PFSK-1 (cell line): ENCODE measurements around the gene AFTPH.

Experiments used
- POLR2AphosphoS5 ChIP-seq: IDR thresholded peaks from 2 replicates; pipeline ENCODE4 v1.6.1; 2012; ENCODE audit warnings: low read depth, mild to moderate bottlenecking, control low read depth, low read length, moderate library complexity
- SIN3A ChIP-seq: IDR thresholded peaks from 2 replicates; pipeline ENCODE4 v1.6.1; 2012; ENCODE audit warnings: mild to moderate bottlenecking, low read length, moderate library complexity, borderline replicate concordance; ENCODE audit not compliant: insufficient read depth

- TF ChIP-seq POLR2AphosphoS5 (no peak), SIN3A (no peak)
Observed at GRCh38 chr2:64516651-64517510, 7.2 kb upstream of the AFTPH start.
